Ishikawa (cell line): ENCODE measurements around the gene USH1C.

ENCODE experiments used
- CEBPB ChIP-seq: IDR thresholded peaks from 2 replicates; pipeline ENCODE4 v1.6.1; 2012
- CREB1 ChIP-seq: IDR thresholded peaks from 2 replicates; pipeline ENCODE4 v1.6.1; 2012; ENCODE audit warnings: low read depth
- EGR1 ChIP-seq: IDR thresholded peaks from 2 replicates; pipeline ENCODE4 v1.6.1; 2012
- EP300 ChIP-seq: IDR thresholded peaks from 2 replicates; pipeline ENCODE4 v1.6.1; 2012; ENCODE audit warnings: borderline replicate concordance
- FOXM1 ChIP-seq: IDR thresholded peaks from 2 replicates; pipeline ENCODE4 v1.6.1; 2012; ENCODE audit warnings: low read depth, borderline replicate concordance
- NFIC ChIP-seq: IDR thresholded peaks from 2 replicates; pipeline ENCODE4 v1.6.1; 2012
- RAD21 ChIP-seq: IDR thresholded peaks from 2 replicates; pipeline ENCODE4 v1.6.1; 2012; ENCODE audit warnings: low read depth
- TAF1 ChIP-seq: IDR thresholded peaks from 2 replicates; pipeline ENCODE4 v1.6.1; 2012; ENCODE audit warnings: low read depth, mild to moderate bottlenecking
- TCF12 ChIP-seq: IDR thresholded peaks from 2 replicates; pipeline ENCODE4 v1.6.1; 2012; ENCODE audit warnings: low read depth
- TEAD4 ChIP-seq: IDR thresholded peaks from 2 replicates; pipeline ENCODE4 v1.6.1; 2012
- YY1 ChIP-seq: IDR thresholded peaks from 2 replicates; pipeline ENCODE4 v1.6.1; 2012; ENCODE audit warnings: low read depth
- ZBTB7A ChIP-seq: IDR thresholded peaks from 2 replicates; pipeline ENCODE4 v1.6.1; 2012; ENCODE audit warnings: low read depth
- TF ChIP-seq, protein P1 (sequence below): IDR thresholded peaks from 2 replicates; pipeline ENCODE4 v1.6.1; 2012
- TF ChIP-seq, protein P2 (sequence below): IDR thresholded peaks from 2 replicates; pipeline ENCODE4 v1.6.1; 2012; ENCODE audit warnings: low read depth, mild to moderate bottlenecking
- TF ChIP-seq, protein P3 (sequence below): IDR thresholded peaks from 2 replicates; pipeline ENCODE4 v1.6.1; 2012

The USH1C gene

DNA sequence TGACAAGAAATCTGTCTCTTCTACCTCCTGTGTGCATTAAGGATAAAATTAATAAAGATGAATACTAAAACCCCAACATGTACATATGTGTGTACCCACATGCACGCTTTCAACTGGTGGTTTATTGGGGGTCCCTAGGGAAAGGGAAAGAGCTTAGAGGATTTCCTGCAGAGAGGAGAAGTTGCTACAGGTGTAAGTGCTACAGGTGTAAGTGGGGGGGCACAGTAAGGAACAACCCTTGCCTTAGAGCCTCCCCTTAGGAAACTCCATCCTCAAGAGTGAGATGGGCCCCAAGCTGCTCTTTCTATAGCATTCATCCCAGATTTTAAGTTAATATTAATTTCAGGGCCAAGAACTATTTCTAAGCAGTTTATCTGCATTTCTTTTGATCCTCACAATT is 55.7 kb downstream of the USH1C start:
- no peak for TF ChIP-seq NFIC
- TF ChIP-seq, protein P1, sequence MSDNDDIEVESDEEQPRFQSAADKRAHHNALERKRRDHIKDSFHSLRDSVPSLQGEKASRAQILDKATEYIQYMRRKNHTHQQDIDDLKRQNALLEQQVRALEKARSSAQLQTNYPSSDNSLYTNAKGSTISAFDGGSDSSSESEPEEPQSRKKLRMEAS, result no peak

DNA sequence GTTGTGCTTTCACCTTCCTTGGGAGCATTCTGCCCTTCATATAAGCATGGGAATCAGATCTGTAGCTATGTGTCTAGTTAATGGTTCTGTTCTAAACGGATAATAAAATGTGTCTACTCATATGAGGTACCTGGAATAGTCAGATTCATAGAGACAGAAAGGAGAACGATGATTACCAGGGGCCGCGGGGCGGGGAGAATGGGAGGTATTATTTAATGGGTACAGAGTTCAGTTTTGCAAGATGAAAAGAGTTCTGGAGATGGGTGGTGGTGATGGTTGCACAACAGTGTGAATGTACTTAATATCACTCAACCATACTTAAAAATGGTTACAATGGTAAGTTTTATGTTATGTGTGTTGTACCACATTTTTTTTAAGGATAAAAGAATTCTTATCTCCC is 57.6 kb downstream of the USH1C start:
- no peak for TF ChIP-seq CEBPB
- TF ChIP-seq FOXM1, result no peak
- TF ChIP-seq, protein P1, result no peak
- TF ChIP-seq RAD21, result no peak
- TF ChIP-seq TCF12, result no peak
- no peak for TF ChIP-seq TAF1
- TF ChIP-seq, protein P2, sequence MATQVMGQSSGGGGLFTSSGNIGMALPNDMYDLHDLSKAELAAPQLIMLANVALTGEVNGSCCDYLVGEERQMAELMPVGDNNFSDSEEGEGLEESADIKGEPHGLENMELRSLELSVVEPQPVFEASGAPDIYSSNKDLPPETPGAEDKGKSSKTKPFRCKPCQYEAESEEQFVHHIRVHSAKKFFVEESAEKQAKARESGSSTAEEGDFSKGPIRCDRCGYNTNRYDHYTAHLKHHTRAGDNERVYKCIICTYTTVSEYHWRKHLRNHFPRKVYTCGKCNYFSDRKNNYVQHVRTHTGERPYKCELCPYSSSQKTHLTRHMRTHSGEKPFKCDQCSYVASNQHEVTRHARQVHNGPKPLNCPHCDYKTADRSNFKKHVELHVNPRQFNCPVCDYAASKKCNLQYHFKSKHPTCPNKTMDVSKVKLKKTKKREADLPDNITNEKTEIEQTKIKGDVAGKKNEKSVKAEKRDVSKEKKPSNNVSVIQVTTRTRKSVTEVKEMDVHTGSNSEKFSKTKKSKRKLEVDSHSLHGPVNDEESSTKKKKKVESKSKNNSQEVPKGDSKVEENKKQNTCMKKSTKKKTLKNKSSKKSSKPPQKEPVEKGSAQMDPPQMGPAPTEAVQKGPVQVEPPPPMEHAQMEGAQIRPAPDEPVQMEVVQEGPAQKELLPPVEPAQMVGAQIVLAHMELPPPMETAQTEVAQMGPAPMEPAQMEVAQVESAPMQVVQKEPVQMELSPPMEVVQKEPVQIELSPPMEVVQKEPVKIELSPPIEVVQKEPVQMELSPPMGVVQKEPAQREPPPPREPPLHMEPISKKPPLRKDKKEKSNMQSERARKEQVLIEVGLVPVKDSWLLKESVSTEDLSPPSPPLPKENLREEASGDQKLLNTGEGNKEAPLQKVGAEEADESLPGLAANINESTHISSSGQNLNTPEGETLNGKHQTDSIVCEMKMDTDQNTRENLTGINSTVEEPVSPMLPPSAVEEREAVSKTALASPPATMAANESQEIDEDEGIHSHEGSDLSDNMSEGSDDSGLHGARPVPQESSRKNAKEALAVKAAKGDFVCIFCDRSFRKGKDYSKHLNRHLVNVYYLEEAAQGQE, result no peak
- TF ChIP-seq TEAD4, result no peak
- TF ChIP-seq, protein P3, sequence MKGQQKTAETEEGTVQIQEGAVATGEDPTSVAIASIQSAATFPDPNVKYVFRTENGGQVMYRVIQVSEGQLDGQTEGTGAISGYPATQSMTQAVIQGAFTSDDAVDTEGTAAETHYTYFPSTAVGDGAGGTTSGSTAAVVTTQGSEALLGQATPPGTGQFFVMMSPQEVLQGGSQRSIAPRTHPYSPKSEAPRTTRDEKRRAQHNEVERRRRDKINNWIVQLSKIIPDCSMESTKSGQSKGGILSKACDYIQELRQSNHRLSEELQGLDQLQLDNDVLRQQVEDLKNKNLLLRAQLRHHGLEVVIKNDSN, result no peak
- TF ChIP-seq EGR1, result no peak
- no peak for TF ChIP-seq ZBTB7A
- no peak for TF ChIP-seq NFIC
- no peak for TF ChIP-seq EP300
- no peak for TF ChIP-seq YY1
- TF ChIP-seq CREB1, result no peak

DNA sequence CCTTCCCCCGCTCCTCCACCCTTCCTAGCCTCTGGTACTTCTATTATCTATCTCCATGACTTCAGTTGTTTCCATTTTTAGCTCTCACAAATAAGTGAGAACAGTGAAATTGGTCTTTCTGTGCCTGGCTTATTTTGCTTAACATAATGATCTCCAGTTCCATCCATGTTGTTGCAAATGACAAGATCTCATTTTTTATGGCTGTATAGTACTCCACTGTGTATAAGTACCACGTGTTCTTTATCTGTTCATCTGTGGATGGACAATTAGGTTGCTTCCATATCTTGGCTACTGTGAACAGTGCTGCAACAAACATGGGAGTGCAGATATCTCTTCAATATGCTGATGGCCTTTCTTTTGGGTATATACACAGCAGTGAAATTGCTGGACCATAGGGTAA is 60.7 kb downstream of the USH1C start:
- TF ChIP-seq ZBTB7A, result no peak
- TF ChIP-seq, protein P1, result no peak
- no peak for TF ChIP-seq CREB1
- TF ChIP-seq TEAD4, result no peak
- TF ChIP-seq RAD21, result no peak
- no peak for TF ChIP-seq EGR1
- TF ChIP-seq TAF1, result no peak
- no peak for TF ChIP-seq YY1
- no peak for TF ChIP-seq TCF12
- TF ChIP-seq, protein P2, result no peak
- TF ChIP-seq CEBPB, result no peak

DNA sequence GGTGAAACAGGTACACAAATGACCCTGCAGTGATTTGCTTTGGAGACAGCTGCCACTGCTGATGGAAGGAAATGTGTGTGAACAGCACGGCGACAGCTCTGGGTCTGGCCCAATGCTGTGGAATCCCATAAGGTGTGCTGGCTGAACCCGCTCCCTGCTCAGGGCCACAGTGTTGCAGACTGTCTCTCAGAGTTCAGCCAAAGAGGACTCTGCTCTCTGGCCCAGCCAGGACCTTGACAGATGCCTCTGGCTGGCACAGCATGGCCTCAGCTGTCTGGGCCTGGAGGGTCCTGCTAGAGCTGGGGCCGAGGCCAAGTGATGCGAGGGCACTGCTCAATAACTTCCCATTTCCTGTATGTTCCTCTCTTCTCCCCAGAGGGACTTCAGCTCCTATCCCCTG is 62.3 kb downstream of the USH1C start:
- TF ChIP-seq FOXM1 (no peak), CEBPB (no peak), TAF1 (no peak), NFIC (no peak), CREB1 (no peak), EGR1 (no peak), YY1 (no peak), RAD21 (no peak), TEAD4 (no peak), EP300 (no peak), TCF12 (no peak), ZBTB7A (no peak)
- TF ChIP-seq, protein P1, result no peak
- TF ChIP-seq, protein P2, result no peak
- TF ChIP-seq, protein P3, result no peak
